ENCODE data around the gene PACRG. TPM values are rescaled to one million over a fixed set of nuclear protein-coding genes. Genes with fewer than 3 reads are reported as not detected.

PACRG gene
- total RNA-seq, 1 donor = under 0.01 TPM

- TF ChIP-seq CTCF (IDR thresholded peaks at IDR 0.05; ENCODE audit: insufficient read depth, low read depth, low read length) = no peak
- no peak for DNase-seq (ENCODE audit: low read depth)
- no peak overlapping the region for H3K4me3 ChIP-seq (ENCODE audit: low read depth, low read length)
These were observed 607.3 kb downstream of the PACRG start for GRCh38 chr6:163335056-163335455.

- H3K4me3 ChIP-seq (ENCODE audit: low read depth, low read length) = no peak overlapping the region
- DNase-seq (ENCODE audit: low read depth) = peak; percentile 17
- TF ChIP-seq CTCF (IDR thresholded peaks at IDR 0.05; ENCODE audit: insufficient read depth, low read depth, low read length) = no peak
These were observed 608.1 kb downstream of the PACRG start for GRCh38 chr6:163335671-163336545.

GRCh38 chr6:163336961-163337360, 609.2 kb downstream of the PACRG start:
- TF ChIP-seq CTCF (IDR thresholded peaks at IDR 0.05; ENCODE audit: insufficient read depth, low read depth, low read length) = no peak
- H3K4me3 ChIP-seq (ENCODE audit: low read depth, low read length) = no peak overlapping the region
- DNase-seq (ENCODE audit: low read depth) = no peak

GRCh38 chr6:163337958-163338357, 610.2 kb downstream of the PACRG start:
- no peak for TF ChIP-seq CTCF (IDR thresholded peaks at IDR 0.05; ENCODE audit: insufficient read depth, low read depth, low read length)
- H3K4me3 ChIP-seq (ENCODE audit: low read depth, low read length) = no peak overlapping the region
- no peak for DNase-seq (ENCODE audit: low read depth)

GRCh38 chr6:163338671-163339405, 611.1 kb downstream of the PACRG start:
- H3K4me3 ChIP-seq (ENCODE audit: low read depth, low read length) = no peak overlapping the region
- TF ChIP-seq CTCF (IDR thresholded peaks at IDR 0.05; ENCODE audit: insufficient read depth, low read depth, low read length) = no peak
- DNase-seq (ENCODE audit: low read depth) = peak; percentile 21

- no peak for TF ChIP-seq CTCF (IDR thresholded peaks at IDR 0.05; ENCODE audit: insufficient read depth, low read depth, low read length)
- no peak for DNase-seq (ENCODE audit: low read depth)
- no peak overlapping the region for H3K4me3 ChIP-seq (ENCODE audit: low read depth, low read length)
These were observed 611.7 kb downstream of the PACRG start for GRCh38 chr6:163339466-163339865.

Measured in fibroblast of villous mesenchyme (primary cell).